ENCODE results near the gene LIME1. TPM values are rescaled to one million over a fixed set of nuclear protein-coding genes. Genes with fewer than 3 reads are reported as not detected.

LIME1 gene
- total RNA-seq, 4 donors from 2014 or later = 1.6 to 16.6 (median 4.8) TPM

DNA sequence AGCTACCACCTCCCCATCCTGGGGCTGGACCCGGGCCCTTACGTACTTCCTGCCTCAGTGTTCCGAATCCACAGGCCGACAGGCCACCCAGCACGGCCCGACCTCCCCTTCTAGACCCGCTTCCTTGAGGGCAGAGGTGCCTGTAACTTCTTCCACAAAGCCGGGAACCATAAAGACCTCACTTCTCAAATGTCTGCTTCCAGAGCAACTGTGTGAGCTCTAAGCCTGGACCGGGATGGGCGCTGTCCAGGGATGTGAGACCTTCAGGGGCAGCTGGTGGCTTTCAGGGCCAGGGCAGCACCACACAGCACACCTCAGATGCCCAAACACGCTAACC lies 12.4 kb downstream of the LIME1 start:
- no peak for TF ChIP-seq CTCF (IDR thresholded peaks at IDR 0.05; ENCODE audit: low read depth)

- TF ChIP-seq CTCF (IDR thresholded peaks at IDR 0.05; ENCODE audit: low read depth) = no peak
Observed at GRCh38 chr20:63749597-63750508, 13.4 kb downstream of the LIME1 start.

GRCh38 chr20:63750807-63751470 lies 14.5 kb downstream of the LIME1 start:
- TF ChIP-seq CTCF (IDR thresholded peaks at IDR 0.05; ENCODE audit: low read depth) = no peak

GRCh38 chr20:63751471-63752271 lies 15.2 kb downstream of the LIME1 start:
- no peak for TF ChIP-seq CTCF (IDR thresholded peaks at IDR 0.05; ENCODE audit: low read depth)

DNA sequence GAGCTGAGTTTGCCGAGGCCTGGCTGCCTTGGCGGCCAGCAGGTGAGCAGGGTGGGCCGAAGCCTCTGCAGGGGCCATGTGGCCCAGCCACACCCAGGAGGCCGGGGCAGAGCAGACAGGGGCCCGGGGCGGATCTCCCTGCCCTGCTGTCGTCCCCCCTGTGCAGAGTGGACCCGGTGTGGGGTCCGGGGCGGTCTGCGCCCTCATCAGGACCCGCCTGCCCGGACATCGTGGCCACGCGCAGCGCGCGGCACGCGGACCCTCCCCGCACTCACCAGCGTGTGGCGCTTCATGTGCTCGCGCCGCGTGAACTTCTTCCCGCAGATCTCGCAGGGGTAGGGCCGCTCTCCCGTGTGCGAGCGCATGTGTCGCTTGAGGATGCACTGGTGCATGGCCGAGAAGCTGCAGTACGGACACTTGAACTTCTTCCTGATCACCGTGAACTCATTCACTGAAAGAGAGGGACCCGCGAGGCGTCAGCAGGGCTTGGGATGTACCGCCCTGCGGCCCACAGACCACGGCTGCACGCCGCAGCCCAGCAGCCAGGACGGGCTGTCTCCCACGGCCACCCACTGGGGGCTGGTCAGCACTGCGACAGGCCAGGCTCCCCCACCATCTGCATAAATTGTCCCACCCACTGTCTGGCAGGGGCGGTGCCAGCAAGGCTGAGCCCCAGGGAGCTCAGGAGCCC lies 16.1 kb downstream of the LIME1 start:
- TF ChIP-seq CTCF (IDR thresholded peaks at IDR 0.05; ENCODE audit: low read depth) = no peak

- no peak for TF ChIP-seq CTCF (IDR thresholded peaks at IDR 0.05; ENCODE audit: low read depth)
Observed at GRCh38 chr20:63753381-63753780, 16.9 kb downstream of the LIME1 start.
